Measurements from ENCODE around the gene DNAJB1. TPM values are rescaled to one million over a fixed set of nuclear protein-coding genes. Genes with fewer than 3 reads are reported as not detected.

DNAJB1 gene
- 45.7 TPM for total RNA-seq (ENCODE audit: unreplicated experiment)
- long read RNA-seq, transcript DNAJB1-201 (3 exons, 2,264 nt), result major isoform, 49 of 53 reads
- long read RNA-seq, partial matches to known transcripts, result 1 of 53 reads
- long read RNA-seq, other reads (novel, unspliced or antisense), result 3 of 53 reads

- no peak for TF ChIP-seq CTCF (IDR thresholded peaks at IDR 0.05; ENCODE audit: unreplicated experiment)
- Mint-ChIP-seq H3K36me3 (ENCODE audit: low read depth, unreplicated experiment) (peaks cover 28% of the 10 kb centered on the region), H3K4me3 (ENCODE audit: unreplicated experiment) (peak within 1 kb of the TSS; percentile 96), H3K27me3 (ENCODE audit: unreplicated experiment) (peaks cover 18% of the 10 kb centered on the region), H3K27ac (ENCODE audit: unreplicated experiment) (peak within 1 kb of the TSS; percentile 83), H3K9me3 (ENCODE audit: unreplicated experiment) (no peaks in the 10 kb centered on the region), H3K4me1 (ENCODE audit: unreplicated experiment) (peaks cover 29% of the 10 kb centered on the region)
- peak; percentile 66 for DNase-seq (ENCODE audit: low spot score)
Measured at GRCh38 chr19:14517840-14518505, at the start of gene DNAJB1. Gene DNAJB1 (minus strand): TSS chr19:14518397. CDS start chr19:14518349, 48 bp downstream.

GRCh38 chr19:14567079-14567478 lies 48.9 kb upstream of the DNAJB1 start:
- Mint-ChIP-seq H3K27ac (ENCODE audit: unreplicated experiment) (no peak overlapping the region), H3K4me3 (ENCODE audit: unreplicated experiment) (no peak overlapping the region), H3K4me1 (ENCODE audit: unreplicated experiment) (peaks cover 2% of the 10 kb centered on the region), H3K36me3 (ENCODE audit: low read depth, unreplicated experiment) (peaks cover 12% of the 10 kb centered on the region), H3K27me3 (ENCODE audit: unreplicated experiment) (peaks cover 12% of the 10 kb centered on the region), H3K9me3 (ENCODE audit: unreplicated experiment) (no peaks in the 10 kb centered on the region)
- DNase-seq (ENCODE audit: low spot score), result no peak
- no peak for TF ChIP-seq CTCF (IDR thresholded peaks at IDR 0.05; ENCODE audit: unreplicated experiment)

- Mint-ChIP-seq H3K27ac (ENCODE audit: unreplicated experiment) (no peak overlapping the region), H3K4me1 (ENCODE audit: unreplicated experiment) (peaks cover 2% of the 10 kb centered on the region), H3K27me3 (ENCODE audit: unreplicated experiment) (peaks cover 10% of the 10 kb centered on the region), H3K9me3 (ENCODE audit: unreplicated experiment) (no peaks in the 10 kb centered on the region), H3K36me3 (ENCODE audit: low read depth, unreplicated experiment) (peaks cover 12% of the 10 kb centered on the region), H3K4me3 (ENCODE audit: unreplicated experiment) (no peak overlapping the region)
- no peak for TF ChIP-seq CTCF (IDR thresholded peaks at IDR 0.05; ENCODE audit: unreplicated experiment)
- no peak for DNase-seq (ENCODE audit: low spot score)
Measured at GRCh38 chr19:14566712-14567077, 48.5 kb upstream of the DNAJB1 start.

- H3K36me3 Mint-ChIP-seq (ENCODE audit: low read depth, unreplicated experiment), result peaks cover 12% of the 10 kb centered on the region
- no peak for TF ChIP-seq CTCF (IDR thresholded peaks at IDR 0.05; ENCODE audit: unreplicated experiment)
- DNase-seq (ENCODE audit: low spot score), result no peak
Measured at GRCh38 chr19:14565765-14566711, 47.8 kb upstream of the DNAJB1 start.

More at GRCh38 chr19:14565765-14566711, 47.8 kb upstream of the DNAJB1 start:
- Mint-ChIP-seq H3K27ac (ENCODE audit: unreplicated experiment) (no peak overlapping the region), H3K9me3 (ENCODE audit: unreplicated experiment) (no peaks in the 10 kb centered on the region), H3K4me3 (ENCODE audit: unreplicated experiment) (no peak overlapping the region), H3K27me3 (ENCODE audit: unreplicated experiment) (peaks cover 10% of the 10 kb centered on the region), H3K4me1 (ENCODE audit: unreplicated experiment) (no peaks in the 10 kb centered on the region)

All from endothelial cell (in vitro differentiated cells).